Hindlimb muscle (tissue), 1 donor: ENCODE data around the gene KEAP1. TPM values are rescaled to one million over a fixed set of nuclear protein-coding genes. Genes with fewer than 3 reads are reported as not detected.

Source experiments
- DNase-seq: peaks from one replicate; pipeline ENCODE4 v3.0.0-alpha.2; 2013
- polyA plus RNA-seq: library from polyadenylated mRNA; unstranded; fragments of 120-200 nt; gene quantifications from one replicate; pipeline ENCODE4 v1.2.1, GENCODE V29; 2013; ENCODE audit not compliant: insufficient read length

Gene KEAP1
- polyA plus RNA-seq, 1 donor = 65.6 TPM

DNA sequence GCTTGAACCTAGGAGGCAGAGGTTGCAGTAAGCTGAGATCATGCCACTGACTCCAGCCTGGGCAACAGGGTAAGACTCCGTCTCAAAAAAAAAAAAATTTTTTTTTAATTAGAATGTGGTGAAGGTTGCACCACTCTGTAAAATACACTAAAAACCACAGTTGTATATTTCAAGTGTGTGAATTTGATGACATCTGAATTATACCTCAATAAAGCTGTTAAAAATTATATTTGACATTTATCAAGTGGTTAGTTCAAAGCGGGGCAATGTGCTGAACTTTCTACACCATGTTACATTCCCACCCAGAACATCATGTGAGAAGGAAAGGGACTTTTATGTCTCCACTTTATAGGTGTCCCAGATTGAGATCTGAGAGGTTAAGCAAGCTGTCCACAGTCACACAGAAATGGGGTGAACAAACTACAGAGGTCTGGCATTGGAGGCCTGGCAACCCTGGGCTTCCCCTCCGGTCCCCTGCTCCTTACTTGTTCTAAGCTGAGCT lies 20.0 kb upstream of the KEAP1 start:
- no peak for DNase-seq

DNA sequence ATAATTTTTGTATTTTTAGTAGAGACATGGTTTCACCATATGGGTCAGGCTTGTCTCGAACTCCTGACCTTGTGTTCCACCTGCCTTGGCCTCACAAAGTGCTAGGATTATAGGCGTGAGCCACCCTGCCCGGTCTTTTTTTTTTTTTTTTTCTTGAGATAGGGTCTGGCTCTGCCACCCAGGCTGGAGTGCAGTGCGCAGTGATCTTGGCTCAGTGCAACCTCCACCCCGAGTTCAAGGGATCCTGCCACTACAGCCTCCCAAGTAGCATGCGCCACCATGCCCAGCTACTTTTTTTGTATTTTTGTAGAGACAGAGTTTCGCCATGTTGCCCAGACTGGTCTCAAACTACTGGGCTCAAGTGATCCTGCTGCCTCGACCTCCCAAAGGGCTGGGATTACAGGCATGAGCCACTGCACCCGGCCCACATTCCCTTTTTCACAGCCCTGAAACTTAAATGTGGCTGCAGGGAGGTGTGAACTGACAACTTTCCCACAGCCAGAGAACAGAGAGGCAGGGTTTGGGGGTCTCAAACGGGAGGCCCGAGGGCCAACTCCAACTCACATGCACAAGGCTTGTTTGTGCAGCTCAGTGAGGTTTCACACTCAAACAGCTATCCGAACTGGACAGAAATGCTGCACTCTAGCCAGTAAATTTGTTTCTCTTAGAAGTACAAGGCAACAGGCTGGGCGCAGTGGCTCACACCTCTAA lies 18.5 kb upstream of the KEAP1 start:
- DNase-seq = no peak

DNA sequence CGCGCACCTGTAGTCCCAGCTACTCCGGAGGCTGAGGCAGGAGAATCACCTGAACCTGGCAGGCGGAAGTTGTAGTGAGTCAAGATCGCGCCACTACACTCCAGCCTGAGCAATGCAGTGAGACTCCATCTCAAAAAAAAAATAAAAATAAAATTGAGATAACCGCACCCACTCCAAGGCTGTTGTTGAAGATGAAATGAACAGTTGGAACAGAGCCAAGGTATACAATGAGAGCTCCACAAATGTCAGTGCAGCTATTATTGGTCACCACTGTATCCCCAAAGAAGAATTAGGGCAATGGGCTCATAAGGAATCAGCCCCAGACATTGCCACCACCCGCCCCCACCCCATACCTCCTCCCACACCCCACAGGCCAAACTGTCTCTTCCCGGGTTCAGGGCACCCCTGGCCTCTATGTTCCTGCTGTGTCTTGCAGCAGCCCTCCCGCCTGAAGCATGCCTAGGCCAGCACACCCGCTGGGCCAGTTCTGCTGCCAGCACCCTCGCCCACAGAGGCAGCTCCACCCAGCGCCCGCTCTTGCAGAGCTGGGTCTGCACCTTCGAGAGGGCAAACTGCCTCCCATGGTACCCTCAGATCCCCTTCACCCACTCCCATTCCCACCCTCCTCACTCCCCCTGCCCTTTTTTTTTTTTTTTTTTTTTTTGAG lies 17.6 kb upstream of the KEAP1 start:
- no peak for DNase-seq

- no peak for DNase-seq
Observed at GRCh38 chr19:10519421-10519820, 16.3 kb upstream of the KEAP1 start.

DNA sequence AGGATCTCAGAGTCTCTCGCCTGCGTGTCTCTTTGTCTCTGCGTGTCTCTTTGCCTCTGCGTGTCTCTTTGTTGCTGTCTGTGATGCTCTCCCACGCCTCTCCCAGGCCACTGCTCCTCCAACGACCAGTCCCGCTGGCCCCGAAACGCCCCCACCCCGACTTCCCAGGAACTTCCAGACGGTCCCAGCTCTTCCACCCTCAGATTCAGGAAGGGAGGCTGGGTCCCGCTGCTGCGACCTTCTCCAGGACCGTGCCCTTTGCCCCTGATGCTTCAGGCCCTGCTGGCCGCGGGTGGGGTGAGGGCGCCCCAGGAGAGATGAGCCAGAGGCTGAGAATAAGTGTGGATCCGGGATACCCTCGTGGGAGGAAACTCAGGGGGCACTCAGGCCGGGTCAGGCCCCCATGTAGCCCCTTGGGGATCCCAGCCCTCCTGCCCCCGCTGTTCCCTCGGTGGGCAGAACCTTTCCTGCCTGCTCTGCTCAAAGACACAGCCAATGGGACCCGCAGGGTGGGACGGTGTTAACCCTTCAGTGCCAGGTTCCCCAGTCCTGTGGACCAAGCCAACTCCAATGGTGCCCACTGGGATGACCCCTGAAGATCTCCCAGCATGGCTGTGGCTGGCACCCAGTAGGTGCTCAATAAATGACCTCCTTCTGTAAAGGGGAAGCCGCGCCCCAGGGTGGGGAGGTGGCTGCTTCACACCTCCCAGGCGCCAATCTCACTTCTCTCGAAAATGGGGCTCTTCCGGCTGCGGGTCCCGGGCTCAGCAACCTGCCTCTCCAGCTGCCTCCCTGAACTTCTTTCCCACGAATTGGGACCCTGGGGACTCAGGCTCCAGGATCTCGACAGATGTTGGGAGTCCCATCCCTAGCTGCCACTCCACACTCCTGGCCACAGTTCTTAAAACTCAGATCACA lies 15.5 kb upstream of the KEAP1 start:
- DNase-seq = no peak

DNA sequence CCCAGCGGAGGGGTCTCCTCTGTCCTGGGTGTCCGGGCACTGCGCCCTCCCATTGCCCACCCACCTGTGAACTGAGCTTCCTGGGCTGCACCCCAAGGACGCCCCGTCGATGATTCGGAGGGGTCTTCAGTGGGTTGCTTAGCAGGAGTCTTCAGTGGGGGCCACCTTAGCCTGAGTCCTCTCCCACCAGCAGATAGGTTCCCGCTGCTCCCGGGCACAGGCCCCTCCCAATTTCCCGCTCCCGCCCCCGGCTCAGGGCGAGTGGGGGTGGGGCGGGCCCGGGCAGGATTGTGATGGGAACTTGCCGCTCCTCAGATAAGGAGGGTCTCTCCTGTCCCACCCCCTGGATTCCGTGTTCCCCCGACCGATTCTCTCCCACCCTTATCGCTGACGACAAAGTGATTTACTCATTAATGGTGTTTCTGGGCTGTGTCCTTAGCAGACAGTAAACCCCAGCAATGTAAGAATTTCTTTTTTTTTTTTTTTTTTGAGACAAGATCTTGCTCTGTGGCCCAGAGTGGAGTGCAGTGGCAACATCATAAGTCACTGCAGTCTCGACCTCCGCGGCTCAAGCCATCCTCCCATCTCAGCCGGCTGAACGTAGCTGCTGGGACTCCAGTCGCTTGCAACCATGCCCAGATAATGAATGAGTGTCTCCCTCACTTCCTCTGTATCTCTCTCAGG lies 14.7 kb upstream of the KEAP1 start:
- no peak for DNase-seq

DNA sequence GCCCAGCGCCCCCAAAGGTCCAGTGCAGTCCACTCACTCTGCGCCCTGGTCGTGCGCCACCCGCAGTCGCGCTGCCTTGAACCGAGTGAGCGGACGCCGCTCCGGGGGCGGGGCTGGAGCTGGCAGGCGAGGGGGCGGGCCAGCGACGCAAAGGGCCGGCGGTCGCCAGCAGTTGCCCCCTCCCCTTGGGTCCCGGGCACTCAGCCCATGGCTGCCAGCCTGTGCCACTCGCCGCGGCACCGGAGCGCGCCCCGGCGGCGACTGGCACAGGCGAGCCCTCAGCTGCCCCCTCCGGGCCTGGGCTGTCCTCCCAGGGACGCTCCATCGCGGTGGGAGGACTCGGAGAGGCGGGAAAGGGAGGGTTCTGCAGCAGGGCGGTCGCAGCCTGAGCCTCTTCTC lies 14.2 kb upstream of the KEAP1 start, which contains the start of gene S1PR5:
Gene S1PR5 (minus strand): TSS at position 87 of the 399 bp plus-strand sequence. CDS start 2,436 bp downstream, outside the sequence.
- no peak for DNase-seq

GRCh38 chr19:10516671-10517286 lies 13.6 kb upstream of the KEAP1 start:
- DNase-seq = no peak

- DNase-seq = no peak
Observed at GRCh38 chr19:10516064-10516385, 12.9 kb upstream of the KEAP1 start.

GRCh38 chr19:10514211-10515145 lies 11.3 kb upstream of the KEAP1 start:
- DNase-seq = no peak

DNA sequence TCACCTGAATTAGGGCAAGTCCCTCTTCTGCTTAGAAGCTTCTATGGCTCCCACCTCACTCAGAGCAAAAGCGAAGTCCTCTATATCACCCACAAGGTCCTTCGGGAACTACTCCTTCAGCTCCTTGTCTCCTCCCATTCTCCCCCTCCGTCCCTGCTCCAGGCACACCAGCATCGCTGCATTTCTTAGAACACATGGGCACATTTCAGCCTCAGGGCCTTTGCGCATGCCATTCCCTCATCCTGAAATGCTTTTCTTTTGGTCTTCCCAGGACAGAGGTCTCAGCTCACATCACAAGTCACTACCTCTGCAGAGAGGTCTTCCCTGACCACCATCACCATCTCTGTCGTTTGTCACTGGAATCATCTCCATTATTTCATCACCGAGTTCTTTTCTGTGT lies 10.1 kb upstream of the KEAP1 start:
- DNase-seq = no peak

DNA sequence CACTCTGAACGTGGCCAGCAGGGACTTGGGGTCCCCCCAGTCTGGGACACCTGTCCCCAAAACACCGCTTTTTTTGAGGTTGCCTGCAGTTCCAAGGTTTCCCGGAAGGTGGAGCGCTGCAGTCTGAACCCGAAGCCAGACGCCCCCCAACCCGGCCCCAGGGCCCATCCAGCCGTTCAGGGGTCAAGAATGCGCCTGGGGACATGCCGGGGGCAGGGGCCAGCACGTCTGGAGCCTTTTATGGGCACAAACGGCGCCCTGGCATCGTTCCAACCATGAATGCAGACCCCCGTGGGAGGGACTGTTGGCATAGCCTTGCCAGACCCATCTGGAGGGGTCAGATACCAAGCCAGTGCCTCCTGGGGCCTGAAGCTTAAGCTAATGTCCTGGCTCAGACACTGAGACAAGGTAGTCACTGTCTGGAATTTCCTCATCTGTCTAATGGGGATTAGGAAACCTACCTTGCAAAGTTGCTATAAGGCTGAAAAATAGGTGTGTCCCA lies 7.2 kb upstream of the KEAP1 start:
- no peak for DNase-seq

DNA sequence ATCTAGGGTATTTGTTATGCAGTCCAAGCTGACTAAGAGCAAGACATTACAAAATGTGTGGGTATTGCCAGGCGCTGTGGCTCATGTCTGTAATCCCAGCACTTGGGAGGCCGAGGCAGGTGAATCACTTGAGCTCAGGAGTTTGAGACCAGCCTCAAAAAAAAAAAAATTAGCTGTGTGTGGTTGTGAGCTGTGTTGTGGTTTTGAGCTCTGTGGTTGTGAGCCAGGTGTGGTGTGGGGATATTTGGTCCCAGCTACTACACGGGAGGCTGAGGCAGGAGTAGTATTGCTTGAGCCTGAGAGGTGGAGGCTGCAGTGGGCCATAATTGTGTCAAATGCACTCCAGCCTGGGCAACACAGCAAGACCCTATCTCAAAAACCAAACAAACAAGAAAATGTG lies 5.6 kb upstream of the KEAP1 start:
- DNase-seq = no peak

DNA sequence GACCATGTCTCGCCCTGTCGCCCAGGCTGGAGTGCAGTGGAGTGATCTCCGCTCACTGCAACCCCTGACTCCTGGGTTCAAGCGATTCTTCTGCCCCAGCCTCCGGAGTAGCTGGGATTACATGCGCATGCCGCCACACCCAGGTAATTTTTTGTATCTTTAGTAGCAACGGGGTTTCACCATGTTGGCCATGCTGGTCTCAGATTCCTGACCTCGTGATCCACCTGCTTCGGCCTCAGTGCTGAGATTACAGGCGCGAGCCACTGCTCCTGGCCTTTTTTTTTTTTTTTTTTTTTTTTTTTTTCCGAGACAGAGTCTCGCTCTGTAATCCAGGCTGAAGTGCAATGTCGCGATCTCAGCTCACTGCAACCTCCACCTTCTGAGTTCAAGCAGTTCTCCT lies 4.9 kb upstream of the KEAP1 start:
- no peak for DNase-seq

DNA sequence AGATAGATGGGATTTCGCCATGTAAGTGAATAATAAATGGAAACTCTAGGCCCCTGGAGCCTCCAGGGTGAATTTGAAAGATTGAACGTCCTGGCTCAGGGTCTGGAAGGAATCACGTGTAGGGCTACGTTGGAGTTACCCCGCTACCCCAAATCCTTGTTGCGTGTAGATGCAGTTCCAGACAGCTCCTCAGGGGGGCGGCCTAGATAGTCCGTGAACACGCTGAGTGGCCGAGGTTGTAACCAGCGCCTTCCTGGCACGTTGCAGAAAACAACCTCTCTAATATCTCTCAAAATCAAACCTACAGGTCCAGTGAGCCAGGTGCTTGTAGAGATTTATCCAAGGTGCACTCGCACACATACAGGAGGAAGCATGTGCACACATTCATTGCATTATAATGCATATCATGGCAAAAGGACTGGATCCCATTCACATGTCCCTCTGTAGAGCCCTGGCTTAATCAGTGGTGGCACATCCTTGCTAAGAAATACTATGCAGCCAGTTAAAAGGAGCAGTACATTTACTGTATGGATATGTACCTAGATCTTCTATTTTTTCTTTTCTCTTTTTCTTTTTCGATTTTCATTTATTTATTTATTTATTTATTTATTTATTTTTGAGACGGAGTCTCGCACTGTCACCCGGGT lies 2.5 kb upstream of the KEAP1 start:
- no peak for DNase-seq

- peak; percentile 95 for DNase-seq
Observed at GRCh38 chr19:10502524-10503001, 593 bp downstream of the KEAP1 start.

GRCh38 chr19:10501971-10502523 lies 1.1 kb downstream of the KEAP1 start:
- no peak for DNase-seq

DNA sequence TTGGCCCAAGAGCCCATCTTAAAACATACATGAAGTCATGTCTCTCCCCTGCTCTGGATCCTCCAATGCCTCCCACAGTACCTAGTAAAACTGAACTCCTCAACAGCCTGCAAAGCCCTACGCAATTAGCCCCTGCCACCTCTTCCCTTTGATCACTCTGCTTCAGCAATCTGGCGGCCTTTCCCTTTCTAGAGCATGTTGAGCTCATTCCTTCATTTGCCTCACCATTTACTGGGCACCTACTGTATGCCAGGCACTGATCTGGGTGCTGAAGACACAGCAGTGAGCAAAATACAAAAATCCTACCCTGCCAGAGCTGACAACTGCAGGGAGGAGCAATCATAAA lies 2.9 kb downstream of the KEAP1 start:
- no peak for DNase-seq

DNA sequence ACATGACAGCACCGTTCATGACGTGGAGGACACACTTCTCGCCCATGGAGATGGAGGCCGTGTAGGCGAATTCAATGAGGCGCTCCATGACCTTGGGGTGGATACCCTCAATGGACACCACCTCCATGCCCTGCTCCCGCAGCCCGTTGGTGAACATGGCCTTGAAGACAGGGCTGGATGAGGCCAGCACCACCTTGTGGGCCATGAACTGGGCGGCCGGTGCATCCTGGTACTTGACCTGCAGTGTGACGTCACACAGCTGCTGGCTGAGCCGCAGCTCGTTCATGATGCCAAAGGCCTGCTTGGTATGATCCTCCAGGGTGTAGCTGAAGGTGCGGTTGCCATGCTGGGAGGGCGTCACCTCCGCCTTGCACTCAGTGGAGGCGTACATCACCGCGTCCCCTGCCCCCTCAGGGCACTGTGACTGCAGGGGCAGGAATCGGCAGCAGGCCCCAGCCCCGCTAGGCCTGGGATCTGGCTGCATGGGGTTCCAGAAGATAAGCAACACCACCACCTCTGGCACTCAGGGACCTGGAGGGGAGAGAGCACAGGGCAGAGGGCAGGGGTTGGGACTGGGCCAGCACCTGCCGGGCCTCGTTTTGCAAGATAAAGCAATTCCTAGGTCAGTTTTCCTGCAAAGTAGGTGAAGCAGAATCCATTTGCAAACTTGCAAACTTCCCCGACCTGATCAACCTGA lies 3.5 kb downstream of the KEAP1 start:
- DNase-seq = no peak
